Measurements from ENCODE around the gene HCN2. TPM values are rescaled to one million over a fixed set of nuclear protein-coding genes. Genes with fewer than 3 reads are reported as not detected.
A peak's percentile ranks its signal among the peaks of the same experiment; 100 is the strongest.

HCN2 gene
- polyA plus RNA-seq, 1 experiment = 1.5 TPM

- ChIA-PET CTCF (interaction anchor here (1.2 kb wide), 1 partner anchor 15 kb away, joined by 4 read pairs; no protein-coding TSS in a partner anchor), POLR2A (no interaction called here)
- Histone ChIP-seq H3K36me3 (ENCODE audit: control insufficient read depth, insufficient read depth, low read length) (peaks cover 7% of the 10 kb centered on the region; the same call in 1 of the 2 replicates), H3K4me3 (ENCODE audit: low read depth, low read length) (peak overlapping the region; percentile 95), H3K27me3 (ENCODE audit: control insufficient read depth, insufficient read depth, low read length) (no peaks in the 10 kb centered on the region)
- no peak for TF ChIP-seq CTCF (IDR thresholded peaks at IDR 0.05; ENCODE audit: insufficient read depth, low read depth, low read length)
- DNase-seq (ENCODE audit: low read depth) = no peak
Measured at GRCh38 chr19:660793-661426, 71.2 kb downstream of the HCN2 start.

- TF ChIP-seq CTCF (IDR thresholded peaks at IDR 0.05; ENCODE audit: insufficient read depth, low read depth, low read length) = no peak
- H3K36me3 ChIP-seq (ENCODE audit: control insufficient read depth, insufficient read depth, low read length) = peaks cover 7% of the 10 kb centered on the region; the same call in 1 of the 2 replicates
- no peaks in the 10 kb centered on the region for H3K27me3 ChIP-seq (ENCODE audit: control insufficient read depth, insufficient read depth, low read length)
- H3K4me3 ChIP-seq (ENCODE audit: low read depth, low read length) = peak overlapping the region; percentile 95
- no peak for DNase-seq (ENCODE audit: low read depth)
- CTCF ChIA-PET = interaction anchor here (1.2 kb wide), 1 partner anchor 14 kb away, joined by 4 read pairs; no protein-coding TSS in a partner anchor
- POLR2A ChIA-PET = no interaction called here
Measured at GRCh38 chr19:661427-662196, 71.9 kb downstream of the HCN2 start.

GRCh38 chr19:662207-662961 is 72.7 kb downstream of the HCN2 start:
- Histone ChIP-seq H3K36me3 (ENCODE audit: control insufficient read depth, insufficient read depth, low read length) (peaks cover 3% of the 10 kb centered on the region; the same call in 1 of the 2 replicates), H3K27me3 (ENCODE audit: control insufficient read depth, insufficient read depth, low read length) (no peaks in the 10 kb centered on the region), H3K4me3 (ENCODE audit: low read depth, low read length) (peak overlapping the region; percentile 95)
- no peak for TF ChIP-seq CTCF (IDR thresholded peaks at IDR 0.05; ENCODE audit: insufficient read depth, low read depth, low read length)
- ChIA-PET CTCF (interaction anchor here (0.6 to 1.9 kb wide), 9 partner anchors 13 to 194 kb away, joined by 3 to 20 read pairs (median 5); no protein-coding TSS in a partner anchor), POLR2A (no interaction called here)
- no peak for DNase-seq (ENCODE audit: low read depth)

- DNase-seq (ENCODE audit: low read depth) = no peak
- no peaks in the 10 kb centered on the region for H3K27me3 ChIP-seq (ENCODE audit: control insufficient read depth, insufficient read depth, low read length)
- TF ChIP-seq CTCF (IDR thresholded peaks at IDR 0.05; ENCODE audit: insufficient read depth, low read depth, low read length) = no peak
- no peaks in the 10 kb centered on the region; the same call in 1 of the 2 replicates for H3K36me3 ChIP-seq (ENCODE audit: control insufficient read depth, insufficient read depth, low read length)
- POLR2A ChIA-PET = interaction anchor here (0.7 kb wide), 1 partner anchor 18 kb away, joined by 4 read pairs; no protein-coding TSS in a partner anchor
- peak within 1 kb of the TSS; percentile 95 for H3K4me3 ChIP-seq (ENCODE audit: low read depth, low read length)
- CTCF ChIA-PET = interaction anchor here (0.6 to 1.9 kb wide), 13 partner anchors 12 to 193 kb away, joined by 3 to 20 read pairs (median 4); no protein-coding TSS in a partner anchor
Measured at GRCh38 chr19:662962-663681, 73.4 kb downstream of the HCN2 start, which contains the start of gene RNF126. Gene RNF126 (minus strand): TSS chr19:663214. CDS start chr19:663121, 93 bp downstream.

All from BJ (cell line).